Measurements from ENCODE around the gene SURF4. TPM values are rescaled to one million over a fixed set of nuclear protein-coding genes. Genes with fewer than 3 reads are reported as not detected.

The SURF4 gene
- total and polyA plus RNA-seq, 2 of the 13 experiments (the other 11 are each of a cell fraction or from before 2014, with no cell fraction given), result 220 to 265 TPM

GRCh38 chr9:133417541-133418461 lies 41.9 kb upstream of the SURF4 start, which contains the start of gene REXO4 (continued):
- TF ChIP-seq AFF4 (CRISPR knock-in tag; IDR thresholded peaks at IDR 0.05) (no peak), ZNF569 (CRISPR knock-in tag; IDR thresholded peaks at IDR 0.05; ENCODE audit: borderline replicate concordance) (no peak), TAF1 (CRISPR knock-in tag; IDR thresholded peaks at IDR 0.05) (peak; percentile 75), ZNF432 (CRISPR knock-in tag; IDR thresholded peaks at IDR 0.05; ENCODE audit: borderline replicate concordance) (no peak), ATF7 (IDR thresholded peaks at IDR 0.05) (no peak), ATF7 (CRISPR knock-in tag; IDR thresholded peaks at IDR 0.05) (peak; percentile 66), ZNF646 (CRISPR knock-in tag; IDR thresholded peaks at IDR 0.05) (no peak), CHD4 (IDR thresholded peaks at IDR 0.05; ENCODE audit: borderline replicate concordance, low read length) (no peak), PCBP2 (optimal IDR thresholded peaks at IDR 0.05; ENCODE audit: low read depth, low read length, poor library complexity, severe bottlenecking) (no peak), REPIN1 (CRISPR knock-in tag; IDR thresholded peaks at IDR 0.05; ENCODE audit: borderline replicate concordance, low read depth) (peak; percentile 65), ZNF891 (CRISPR knock-in tag; IDR thresholded peaks at IDR 0.05) (no peak), ADNP (CRISPR knock-in tag; IDR thresholded peaks at IDR 0.05) (no peak), CC2D1A (CRISPR knock-in tag; IDR thresholded peaks at IDR 0.05) (no peak), ZSCAN22 (CRISPR knock-in tag; IDR thresholded peaks at IDR 0.05) (no peak), NFKB2 (CRISPR knock-in tag; IDR thresholded peaks at IDR 0.05; ENCODE audit: borderline replicate concordance) (peak; percentile 68), SSRP1 (CRISPR knock-in tag; IDR thresholded peaks at IDR 0.05) (no peak)
